T47D (cell line): ENCODE results near the gene DISP2.
A peak's percentile ranks its signal among the peaks of the same experiment; 100 is the strongest.

ENCODE experiments used
- DNase-seq, 2 experiments: peaks; one replicate each; pipeline versions ENCODE4 v3.0.0 to v3.0.0-alpha.2; 2011 to 2012; ENCODE audit warnings: low read depth in 1 of 2, low spot score in 1 of 2
- JUND ChIP-seq: IDR thresholded peaks from 2 replicates; pipeline ENCODE4 v1.6.1; 2012; ENCODE audit warnings: low read depth
- in situ Hi-C: cut with HindIII; loops from 2 replicates; pipeline ENCODE4 v1.10.0; 2016; ENCODE audit warnings: low sequenced_read_pairs, low pct_unique_long_range_greater_than_20kb

DISP2 gene

GRCh38 chr15:40332113-40332781, 25.8 kb upstream of the DISP2 start:
- no peak for DNase-seq
- TF ChIP-seq JUND: no peak
- in situ Hi-C loops: no loop called here

GRCh38 chr15:40333922-40334492, 24.0 kb upstream of the DISP2 start:
- in situ Hi-C loops: no loop called here
- no peak for DNase-seq
- TF ChIP-seq JUND: no peak

GRCh38 chr15:40334541-40334940, 23.5 kb upstream of the DISP2 start:
- in situ Hi-C loops: no loop called here
- peak in 1 of 2 experiments; percentile 44 for DNase-seq
- no peak for TF ChIP-seq JUND

- DNase-seq: peak; percentile 79 to 92
- no peak for TF ChIP-seq JUND
- in situ Hi-C loops: no loop called here
These were observed 22.9 kb upstream of the DISP2 start for GRCh38 chr15:40334941-40335795.

- TF ChIP-seq JUND: no peak
- in situ Hi-C loops: no loop called here
- no peak for DNase-seq
These were observed 21.9 kb upstream of the DISP2 start for GRCh38 chr15:40335938-40336743.

GRCh38 chr15:40336744-40337122, 21.3 kb upstream of the DISP2 start:
- no peak for TF ChIP-seq JUND
- no peak for DNase-seq
- in situ Hi-C loops: no loop called here

GRCh38 chr15:40337597-40337996, 20.4 kb upstream of the DISP2 start:
- no peak for DNase-seq
- in situ Hi-C loops: no loop called here
- no peak for TF ChIP-seq JUND

GRCh38 chr15:40338041-40338657, 19.9 kb upstream of the DISP2 start:
- DNase-seq: peak; percentile 80
- in situ Hi-C loops: no loop called here
- no peak for TF ChIP-seq JUND

GRCh38 chr15:40338921-40339620, 18.9 kb upstream of the DISP2 start:
- in situ Hi-C loops: no loop called here
- TF ChIP-seq JUND: no peak
- peak in 1 of 2 experiments; percentile 55 for DNase-seq

- TF ChIP-seq JUND: no peak
- DNase-seq: no peak
- in situ Hi-C loops: no loop called here
These were observed 18.4 kb upstream of the DISP2 start for GRCh38 chr15:40339621-40339945.

GRCh38 chr15:40340038-40340739, 17.8 kb upstream of the DISP2 start:
- in situ Hi-C loops: no loop called here
- no peak for TF ChIP-seq JUND
- DNase-seq: no peak
